NK-92 (cell line): ENCODE data around the gene MBD3.

Experiments used
- DNase-seq: peaks from one replicate; lab custom pipeline; 2025; ENCODE audit not compliant: unreplicated experiment; lab: John Stamatoyannopoulos, UW

The MBD3 gene

DNA sequence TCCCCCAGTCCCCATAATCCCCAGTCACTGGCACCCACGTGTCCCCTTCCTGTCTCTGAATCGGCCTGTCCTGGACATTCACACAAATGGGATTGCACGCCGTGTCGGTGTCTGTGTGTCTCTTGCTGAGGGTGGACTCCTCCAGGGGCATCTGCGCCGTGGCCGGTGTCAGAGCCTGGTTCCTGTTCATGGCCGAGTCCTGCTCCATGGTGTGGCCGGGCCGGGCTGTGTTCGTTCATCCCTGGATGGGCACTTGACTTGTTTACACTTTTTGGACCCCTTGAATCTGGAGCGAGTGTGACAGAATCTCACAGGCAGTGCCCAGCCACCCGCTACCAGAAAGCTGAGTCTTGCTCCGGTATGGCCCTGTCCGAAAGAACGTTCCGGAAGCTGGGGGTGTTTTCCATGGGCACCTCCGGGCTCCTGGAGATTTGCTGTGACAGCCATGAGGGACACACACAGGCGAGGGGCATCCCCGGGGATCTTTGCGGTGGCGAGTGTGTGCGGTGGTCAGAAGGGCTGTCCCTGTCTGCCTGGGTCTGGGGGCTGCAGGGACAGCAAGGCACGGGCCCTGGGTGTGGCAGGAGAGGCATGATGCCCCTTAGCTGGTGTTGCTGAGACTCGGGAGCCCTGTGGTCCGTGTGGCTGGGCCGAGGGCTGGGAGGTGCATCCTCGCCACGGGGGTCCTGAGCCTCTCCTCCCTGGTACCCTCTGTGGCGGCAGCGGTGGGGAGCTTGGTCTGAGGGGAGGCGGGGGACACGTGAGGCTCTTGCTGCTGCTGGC is 18.1 kb downstream of the MBD3 start:
- no peak for DNase-seq

DNA sequence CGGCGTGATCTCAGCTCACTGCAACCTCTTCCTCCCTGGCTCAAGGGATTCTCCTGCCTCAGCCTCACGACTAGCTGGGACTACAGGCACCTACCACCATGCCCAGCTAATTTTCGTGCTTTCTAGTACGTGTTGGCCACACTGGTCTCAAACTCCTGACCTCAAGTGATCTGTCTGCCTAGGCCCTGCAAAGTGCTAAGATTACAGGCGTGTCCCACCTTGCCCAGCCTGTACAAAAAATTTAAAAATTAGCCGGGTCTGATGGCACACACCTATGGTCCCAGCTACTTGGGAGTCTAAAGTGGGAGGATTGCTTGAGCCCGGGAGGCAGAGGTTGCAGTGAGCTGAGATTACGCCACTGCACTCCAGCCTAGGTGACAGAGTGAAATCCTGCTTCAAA is 19.9 kb downstream of the MBD3 start:
- DNase-seq, result no peak

DNA sequence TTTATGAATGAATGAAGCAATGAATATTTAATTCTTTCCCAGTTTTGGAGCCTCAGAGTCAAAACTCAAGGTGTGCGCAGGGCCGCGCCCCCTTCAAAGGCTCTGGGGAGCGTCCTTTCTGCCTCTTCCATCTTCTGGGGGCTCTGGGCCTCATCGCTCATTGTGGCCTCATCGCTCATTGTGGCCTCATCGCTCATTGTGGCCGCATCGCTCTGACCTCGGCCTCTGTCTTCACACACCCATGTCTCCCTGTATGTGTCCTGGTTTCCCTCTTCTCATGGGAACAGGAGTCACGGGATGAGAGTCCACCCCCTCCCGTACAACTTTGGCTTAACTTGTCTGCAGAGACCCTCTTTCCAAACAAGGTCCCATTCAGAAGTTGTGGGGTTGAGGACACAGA is 21.3 kb downstream of the MBD3 start:
- DNase-seq, result no peak

DNA sequence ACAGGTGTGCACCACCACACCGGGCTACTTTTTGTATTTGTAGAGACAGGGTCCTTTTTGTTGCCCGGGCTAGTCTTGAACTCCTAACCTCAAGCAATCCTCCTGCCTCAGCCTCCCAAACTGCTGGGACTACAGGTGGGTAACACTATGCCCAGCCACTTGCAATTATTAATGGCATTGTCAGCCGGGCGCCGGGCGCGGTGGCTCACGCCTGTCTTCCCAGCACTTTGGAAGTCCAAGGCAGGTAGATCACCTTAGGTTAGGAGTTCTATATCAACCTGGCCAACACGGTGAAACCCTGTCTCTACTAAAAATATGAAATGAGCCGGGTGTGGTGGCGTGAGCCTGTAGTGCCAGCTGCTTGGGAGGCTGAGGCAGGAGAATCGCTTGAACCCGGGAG is 21.8 kb downstream of the MBD3 start:
- DNase-seq, result no peak

DNA sequence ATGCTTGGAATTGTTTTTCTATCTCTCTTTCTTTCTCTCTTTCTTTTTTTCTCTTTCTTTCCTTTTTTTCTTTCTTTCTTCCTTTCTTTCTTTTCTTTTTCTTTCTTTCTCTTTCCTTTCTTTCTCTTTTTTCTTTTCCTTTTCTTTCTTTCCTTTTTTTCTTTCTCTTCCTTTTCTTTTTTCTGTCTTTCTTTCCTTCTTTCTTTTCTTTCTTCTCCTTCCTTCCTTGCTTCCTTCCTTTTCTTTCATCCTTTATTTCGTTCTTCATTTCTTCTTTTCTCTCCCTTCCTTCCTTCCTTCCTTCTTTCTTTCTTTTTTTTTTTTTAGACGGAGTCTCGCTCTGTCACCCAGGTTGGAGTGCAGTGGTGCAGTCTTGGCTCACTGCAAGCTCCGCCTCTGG is 22.7 kb downstream of the MBD3 start:
- DNase-seq, result no peak

DNA sequence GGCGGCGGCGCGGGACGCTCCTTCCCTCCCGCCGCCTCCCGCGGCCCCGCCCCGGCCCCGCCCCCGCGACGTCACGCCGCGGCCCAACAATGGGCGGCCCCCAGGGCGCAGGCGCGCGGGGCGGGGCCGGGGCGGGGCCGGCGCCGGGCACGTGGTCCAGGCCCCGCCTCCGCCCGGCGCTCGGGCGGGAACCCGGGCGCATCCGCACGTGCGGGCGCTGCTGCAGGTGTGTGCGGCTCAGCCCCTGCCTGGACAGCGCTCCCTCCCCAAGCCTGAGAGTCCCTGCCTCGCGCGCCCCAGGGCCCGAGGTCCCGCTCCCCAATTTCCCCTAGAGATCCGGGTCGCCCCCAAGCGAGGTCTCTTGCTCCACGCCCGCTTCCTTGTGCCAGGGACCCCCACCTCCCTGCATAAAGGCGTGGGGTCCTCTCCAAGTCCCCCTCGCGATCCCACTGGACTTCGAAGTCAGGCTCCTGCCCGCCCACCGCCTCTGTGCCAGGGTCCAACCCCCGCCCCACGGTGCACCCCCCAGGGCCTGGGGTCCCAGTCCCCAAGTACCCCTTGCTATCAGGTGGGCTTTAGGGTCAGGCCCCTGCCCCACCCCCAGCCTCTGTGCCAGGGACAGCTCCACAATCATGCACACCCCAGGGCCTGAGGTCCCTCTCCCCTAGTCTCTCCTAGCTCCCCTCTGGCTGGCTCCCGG is 24.2 kb downstream of the MBD3 start, which contains the start of gene MEX3D:
Gene MEX3D (minus strand): TSS at position 6 of the 700 bp plus-strand sequence. CDS start 267 bp downstream, outside the sequence.
- no peak for DNase-seq

DNA sequence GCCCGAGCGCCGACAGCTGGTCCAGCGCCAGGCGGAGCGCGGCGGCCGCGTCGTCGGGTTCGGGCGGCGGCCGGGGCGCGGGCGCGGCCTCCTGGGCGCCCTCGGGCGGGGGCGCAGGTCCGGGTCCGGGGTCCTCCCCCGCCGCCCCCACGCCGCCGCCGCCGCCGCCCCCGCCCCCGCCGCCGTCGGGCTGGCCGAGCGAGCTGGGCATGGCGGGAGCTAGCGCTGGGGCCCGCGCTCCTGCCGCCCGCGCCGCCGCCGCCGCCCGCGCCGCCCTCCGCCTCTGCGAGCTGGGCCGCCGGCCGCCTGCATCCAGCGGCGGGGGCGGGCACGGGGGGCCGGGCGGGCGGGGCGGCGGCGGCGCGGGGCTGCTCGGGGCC is 24.8 kb downstream of the MBD3 start:
- DNase-seq, result no peak

DNA sequence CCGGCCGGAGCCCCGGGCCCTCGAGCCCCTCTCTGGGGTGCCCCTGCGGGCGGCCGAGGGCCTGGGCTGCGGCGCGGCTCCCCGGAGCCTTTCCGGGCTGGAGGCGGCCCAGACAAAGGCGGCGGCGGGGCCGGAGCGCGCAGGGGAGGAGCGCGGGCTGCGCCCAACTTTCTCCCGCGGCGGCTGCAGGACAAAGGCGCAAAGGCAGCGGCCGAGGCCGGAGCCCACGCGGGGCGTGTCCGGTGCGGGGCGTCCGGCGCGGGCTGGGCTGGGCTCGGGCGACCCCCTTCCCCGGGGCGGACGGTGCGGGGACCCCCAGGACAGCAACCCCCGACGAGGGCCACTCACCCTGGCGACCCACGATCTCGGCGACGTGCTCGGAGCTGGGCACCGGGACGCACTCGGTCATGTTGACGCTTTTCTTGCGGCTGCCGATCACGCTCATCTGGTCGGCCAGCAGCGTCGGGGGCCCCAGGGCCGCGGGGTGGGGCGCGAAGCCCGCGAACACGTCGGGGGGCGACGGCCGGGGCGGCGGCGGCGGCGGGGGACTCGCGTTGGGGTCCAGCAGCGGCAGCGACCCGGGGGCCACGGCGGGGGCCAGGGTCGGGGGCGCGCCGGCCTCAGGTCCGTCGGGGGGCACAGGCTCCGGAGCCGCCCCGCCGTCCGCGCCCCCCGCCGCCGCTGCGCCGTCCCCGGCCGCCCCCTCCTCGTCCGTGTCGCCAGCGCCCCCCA is 25.4 kb downstream of the MBD3 start:
- DNase-seq, result no peak

DNA sequence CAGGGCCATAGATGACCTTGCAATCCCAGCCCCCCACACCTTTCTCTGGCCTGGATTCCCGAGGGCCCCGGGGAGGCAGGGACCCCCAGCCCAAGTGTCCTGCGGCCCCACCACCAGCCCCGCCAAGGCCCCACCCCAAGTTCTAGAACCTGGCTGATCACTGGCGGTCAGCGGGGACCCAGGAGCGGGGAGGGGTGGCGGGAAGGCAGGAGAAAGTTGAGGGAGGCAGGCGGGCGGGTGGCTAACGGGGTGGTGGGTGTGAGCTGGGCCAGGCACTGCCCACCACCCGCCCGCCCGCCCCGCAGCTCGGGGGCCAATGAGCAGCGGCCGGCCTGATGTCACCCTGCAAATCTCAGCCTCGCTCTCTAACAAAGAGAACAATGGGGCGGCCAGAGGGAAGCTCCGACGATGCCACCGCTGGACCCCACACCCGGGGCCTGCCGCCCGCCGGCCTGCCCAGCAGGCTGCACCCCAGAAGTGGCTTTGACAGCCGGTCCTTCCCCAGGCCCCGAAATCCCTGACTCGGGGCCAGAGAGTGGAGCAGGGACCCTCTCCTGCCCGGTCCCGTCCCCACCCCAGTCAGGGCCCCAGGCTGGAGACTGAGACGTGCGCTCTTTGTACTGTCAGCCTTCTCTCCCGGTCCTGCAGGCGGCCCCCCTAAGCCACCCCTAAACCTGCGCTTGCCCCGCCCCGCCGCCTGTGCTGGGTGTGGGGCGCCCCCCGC is 26.1 kb downstream of the MBD3 start:
- DNase-seq, result no peak

DNA sequence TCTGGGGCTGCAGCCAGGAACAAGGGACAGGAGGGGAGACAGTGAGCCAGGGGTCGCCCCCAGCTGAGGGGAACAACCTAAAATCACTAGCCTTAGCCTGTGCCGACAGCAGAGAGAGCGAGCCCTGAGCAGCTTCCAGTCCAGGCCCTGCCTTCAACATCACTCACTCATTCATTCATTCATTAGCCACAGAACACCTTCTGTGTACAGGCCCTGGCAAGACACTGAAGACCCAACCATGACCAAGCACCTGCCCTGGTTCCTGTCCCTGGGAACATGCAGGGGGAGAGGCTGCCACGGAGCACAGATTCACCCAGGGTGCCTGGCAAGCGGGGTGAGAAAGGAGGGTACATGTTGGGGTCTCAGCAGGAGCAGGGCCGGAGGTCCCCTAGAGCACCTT is 29.4 kb downstream of the MBD3 start:
- no peak for DNase-seq

DNA sequence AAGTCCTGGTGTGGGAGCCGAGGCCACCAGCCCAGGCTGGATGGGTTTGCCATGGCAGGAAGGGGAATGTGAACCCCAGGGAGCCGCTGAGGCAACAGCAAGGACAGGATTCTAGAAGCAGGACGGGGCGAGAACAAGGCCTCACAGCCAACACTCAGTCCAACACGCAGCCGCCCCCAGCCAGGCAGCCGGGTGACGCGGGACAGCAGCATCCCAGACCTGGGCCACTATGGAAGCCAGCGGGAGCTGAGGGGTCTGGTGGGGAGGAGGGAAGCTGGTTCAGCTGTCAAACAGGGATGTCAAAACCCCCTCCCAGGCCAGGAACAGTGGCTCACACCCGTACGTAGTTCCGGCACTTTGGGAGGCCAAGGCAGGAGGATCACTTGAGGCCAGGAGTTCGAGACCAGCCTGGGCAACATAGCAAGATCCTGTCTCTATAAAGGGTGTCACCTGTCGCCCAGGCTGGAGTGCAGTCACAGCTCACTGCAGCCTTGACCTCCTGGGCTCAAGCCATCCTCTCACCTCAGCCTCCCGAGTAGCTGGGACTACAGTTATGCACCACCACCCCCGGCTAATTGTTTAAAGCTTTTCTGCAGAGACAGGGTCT is 31.3 kb downstream of the MBD3 start:
- DNase-seq, result no peak

DNA sequence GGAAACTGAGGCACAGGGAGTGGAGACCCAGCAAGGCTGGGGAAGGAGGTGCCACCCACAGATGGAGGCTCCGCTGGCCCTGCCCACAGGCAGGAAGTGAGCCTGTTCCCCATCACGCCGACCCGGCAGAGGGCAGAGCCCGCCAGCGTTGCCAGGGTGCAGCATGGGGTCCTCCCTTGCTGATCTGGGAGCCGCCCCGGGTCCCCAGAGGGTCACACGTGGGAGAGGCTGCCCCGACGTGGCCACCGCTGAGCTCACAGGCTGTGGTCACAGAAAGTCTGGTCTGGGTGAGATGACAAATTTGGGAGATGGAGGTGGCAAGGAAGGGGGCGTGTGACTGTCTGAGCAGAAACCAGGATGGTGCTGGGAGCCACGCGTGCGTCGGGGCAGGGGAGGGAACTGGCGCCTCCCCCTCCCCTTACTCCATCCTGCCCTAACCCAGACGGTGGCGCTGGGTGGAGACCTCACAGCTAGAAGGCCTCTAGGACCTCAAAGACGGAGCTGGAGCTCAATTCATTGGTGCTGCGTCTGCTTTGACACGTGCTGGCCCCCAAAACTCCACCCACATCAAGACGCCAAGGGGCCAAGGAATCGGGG is 32.3 kb downstream of the MBD3 start:
- DNase-seq, result no peak

DNA sequence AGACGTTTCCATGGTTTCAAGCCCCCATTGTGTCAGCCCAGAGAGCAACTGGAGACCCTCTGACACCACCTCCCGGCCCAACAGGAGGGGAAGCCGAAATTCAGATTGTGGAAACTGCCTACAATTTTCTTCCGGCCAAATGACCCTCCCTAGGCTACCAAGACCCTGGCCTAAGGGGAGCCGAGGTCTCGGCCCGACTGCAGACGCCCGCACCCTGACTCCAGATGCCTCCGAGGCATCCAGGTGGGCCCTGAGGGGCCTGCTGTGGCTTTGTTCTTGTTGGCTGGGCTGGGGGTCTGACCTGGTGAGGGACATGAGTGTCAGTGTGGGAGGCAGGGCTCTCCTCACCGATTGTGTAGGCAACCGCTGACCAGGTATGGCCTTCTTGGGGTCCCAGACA is 34.1 kb downstream of the MBD3 start:
- DNase-seq, result no peak

DNA sequence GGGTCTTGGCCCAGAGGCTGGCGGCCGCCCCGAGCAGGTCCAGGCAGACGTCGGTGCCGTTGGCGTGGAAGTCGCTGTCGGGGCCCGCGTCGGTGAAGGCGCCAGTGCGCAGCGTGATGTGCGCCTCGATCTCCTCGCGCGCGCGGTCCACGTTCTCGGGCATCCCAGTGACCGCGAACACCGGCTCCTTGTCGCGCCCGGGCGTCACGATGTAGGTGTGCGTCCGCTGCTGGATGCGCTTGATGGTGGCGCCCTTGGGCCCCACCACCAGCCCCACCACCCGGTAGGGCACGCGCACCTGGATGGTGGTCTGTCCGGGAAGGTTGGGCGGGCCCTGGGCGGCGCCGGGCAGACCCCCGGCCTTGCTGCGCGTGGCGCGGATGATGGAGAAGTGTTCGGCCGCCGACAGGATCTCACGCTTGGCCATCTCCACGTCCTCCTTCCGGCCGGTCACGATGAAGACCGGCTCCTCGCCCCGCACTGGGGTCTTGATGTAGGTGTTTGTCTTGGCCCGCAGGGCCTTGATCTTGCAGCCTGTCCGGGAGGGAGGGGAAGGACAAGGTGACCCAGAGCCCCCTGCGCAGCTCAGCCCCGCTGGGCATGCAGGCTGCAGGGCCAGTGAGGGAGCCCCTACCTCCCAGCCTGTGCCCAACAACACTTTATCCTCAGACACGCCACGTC is 36.1 kb downstream of the MBD3 start:
- no peak for DNase-seq

DNA sequence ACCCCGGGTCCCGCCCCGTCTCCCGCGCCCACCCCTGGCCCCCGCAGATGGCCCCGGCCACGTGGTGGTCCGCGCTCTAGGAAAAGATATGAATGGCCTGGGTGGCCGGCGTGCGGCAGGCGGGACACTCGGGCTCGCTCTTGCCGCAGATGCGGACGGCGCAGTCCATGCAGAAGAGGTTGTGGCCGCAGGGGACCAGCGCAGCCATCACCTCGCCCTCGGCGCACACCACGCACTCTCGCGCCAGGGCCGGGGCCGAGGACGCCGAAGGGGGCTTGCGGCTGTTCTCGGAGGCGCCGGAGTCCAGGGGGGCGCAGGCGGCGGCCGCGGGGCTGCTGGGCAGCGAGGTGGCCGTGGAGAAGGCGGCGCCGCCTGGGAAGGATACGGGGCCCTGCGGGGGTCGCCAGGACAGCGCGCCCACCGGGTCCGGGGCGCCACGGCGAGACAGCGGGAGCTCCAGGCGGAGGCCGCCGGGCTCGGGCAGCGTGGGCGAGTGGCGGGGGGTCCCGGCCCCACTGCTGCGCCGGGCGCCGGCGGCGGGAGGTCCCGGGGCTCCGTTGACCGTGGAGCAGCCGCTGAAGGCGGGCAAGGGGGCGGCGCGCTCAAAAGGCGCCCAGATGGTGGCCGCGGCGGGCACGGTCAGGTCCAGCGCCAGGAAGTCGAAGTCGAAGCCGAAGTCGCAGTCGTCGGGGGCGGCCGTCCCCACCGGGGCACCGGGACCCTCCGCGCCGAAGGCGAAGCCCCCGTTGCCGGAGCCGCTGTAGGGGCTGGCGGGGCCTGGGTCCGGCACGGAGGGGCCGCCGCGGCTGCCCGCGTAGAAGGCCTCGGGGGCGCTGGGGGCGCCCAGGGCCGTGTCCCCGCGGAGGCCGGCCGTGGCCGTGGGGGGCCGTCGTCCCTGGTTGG is 36.9 kb downstream of the MBD3 start:
- DNase-seq, result no peak

DNA sequence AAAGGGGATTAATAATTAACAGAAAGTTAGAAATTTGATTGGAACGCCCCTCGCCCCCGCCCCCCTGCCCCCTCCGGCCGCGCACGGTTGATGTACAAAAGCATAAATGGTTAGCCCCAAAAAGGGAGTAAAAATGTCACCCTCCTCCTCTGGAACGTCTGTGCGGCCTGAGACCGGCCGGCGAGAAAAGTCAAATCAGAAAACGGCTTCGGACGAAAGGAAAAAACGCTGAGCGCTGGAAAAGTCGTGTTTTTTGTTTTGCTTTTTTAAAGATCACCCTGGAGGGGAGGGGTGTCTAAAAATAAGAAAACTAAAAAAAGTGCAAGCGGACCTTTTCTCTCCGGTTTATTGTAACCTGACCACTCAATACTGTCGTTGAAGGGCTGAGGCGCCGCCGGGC is 37.7 kb downstream of the MBD3 start:
- no peak for DNase-seq

DNA sequence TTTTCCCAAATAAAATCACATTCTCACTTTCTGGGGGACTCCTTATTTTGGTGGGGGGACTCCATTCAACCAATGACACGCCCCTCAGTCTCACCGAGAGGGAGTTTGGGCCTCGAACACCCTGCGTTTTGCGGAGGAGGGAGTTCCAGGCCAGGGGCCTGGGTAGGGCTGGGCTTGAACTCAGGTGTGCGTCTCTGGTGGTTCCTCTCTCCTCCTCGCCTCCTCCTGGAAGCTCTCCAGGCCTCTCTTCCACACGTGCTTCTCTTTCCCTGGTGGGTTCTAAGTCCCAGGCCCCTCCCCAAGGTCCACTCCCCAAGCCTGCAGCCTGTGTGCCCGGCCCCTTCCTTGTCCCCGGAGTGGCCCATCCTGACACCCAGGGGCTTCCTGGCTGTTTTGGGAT is 39.2 kb downstream of the MBD3 start:
- no peak for DNase-seq

DNA sequence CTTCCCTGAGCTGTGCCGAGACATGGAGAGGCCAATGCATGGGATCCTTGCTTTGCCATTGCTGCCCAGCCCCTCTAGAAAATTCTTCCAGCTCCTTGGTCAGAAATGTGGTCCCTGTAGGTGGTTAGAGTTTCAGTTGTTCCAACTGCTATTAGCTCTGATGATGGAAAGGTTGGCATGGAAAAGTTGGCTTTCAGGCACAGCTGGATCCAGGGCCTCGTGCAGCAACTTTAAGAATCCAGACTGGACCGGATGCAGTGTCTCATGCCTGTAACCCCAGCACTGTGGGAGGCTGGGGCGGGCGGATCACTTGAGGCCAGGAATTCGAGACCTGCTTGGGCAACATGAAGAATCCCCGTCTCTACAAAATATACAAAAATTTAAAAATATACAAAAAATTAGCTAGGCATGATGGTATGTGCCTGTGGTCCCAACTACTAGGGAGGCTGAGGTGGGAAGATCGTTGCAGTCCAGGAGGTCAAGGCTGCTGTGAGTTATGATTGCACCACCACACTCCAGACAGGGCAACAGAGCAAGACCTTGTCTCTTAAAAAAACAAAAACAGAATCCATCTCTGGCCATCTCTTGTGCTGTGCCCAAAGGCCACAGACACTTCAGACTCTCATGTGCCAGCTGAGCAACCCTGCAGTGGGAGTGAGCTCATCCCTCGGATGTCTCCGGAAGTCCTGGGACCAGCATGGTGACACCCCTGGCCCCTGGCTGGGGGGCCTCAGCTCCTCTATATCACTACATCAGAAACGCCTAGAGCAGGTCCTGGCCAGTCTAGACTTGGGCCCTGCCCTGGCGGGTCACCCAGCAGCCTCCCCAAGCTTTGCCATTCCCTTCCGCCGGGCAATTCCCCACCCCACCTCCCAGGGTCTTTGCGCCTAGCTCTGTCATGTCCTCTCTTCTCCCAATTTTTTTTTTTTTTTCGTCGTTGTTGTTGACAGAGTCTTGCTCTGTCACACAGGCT is 41.3 kb downstream of the MBD3 start:
- no peak for DNase-seq
